Skin epidermis (tissue), 12 donors: ENCODE measurements around the gene RNF20.
"Not testable (repeated sequence)": the region's sequence is repeated elsewhere in the genome, so short reads cannot be mapped to it uniquely, and the experiment has no call there.

ENCODE experiments used
- H3K27ac ChIP-seq, 21 experiments: fragments of 200-600 bp; sonication (generic) in 11 of 21; one replicate each; pipeline ENCODE4 v1.5.0; 2020; ENCODE audit warnings: mild to moderate bottlenecking in 3 of 21, inconsistent platforms in 2 of 21, moderate library complexity in 2 of 21
- H3K4me3 ChIP-seq, 7 experiments: fragments of 200-600 bp; sonication (generic) in 2 of 7; one replicate each; pipeline ENCODE4 v1.5.0; 2020; ENCODE audit warnings: inconsistent platforms in 2 of 7, mild to moderate bottlenecking in 2 of 7, moderate library complexity in 1 of 7

The RNF20 gene

GRCh38 chr9:101533334-101534204 is at the start of gene RNF20:
Gene RNF20, plus strand, starts transcription at chr9:101533853. Its CDS starts 1,571 bp downstream, at chr9:101535424.
- H3K27ac ChIP-seq: peak within 1 kb of the TSS; percentile 20 to 99 (median 95)
- peak within 1 kb of the TSS; percentile 55 to 79 (median 62) for H3K4me3 ChIP-seq

DNA sequence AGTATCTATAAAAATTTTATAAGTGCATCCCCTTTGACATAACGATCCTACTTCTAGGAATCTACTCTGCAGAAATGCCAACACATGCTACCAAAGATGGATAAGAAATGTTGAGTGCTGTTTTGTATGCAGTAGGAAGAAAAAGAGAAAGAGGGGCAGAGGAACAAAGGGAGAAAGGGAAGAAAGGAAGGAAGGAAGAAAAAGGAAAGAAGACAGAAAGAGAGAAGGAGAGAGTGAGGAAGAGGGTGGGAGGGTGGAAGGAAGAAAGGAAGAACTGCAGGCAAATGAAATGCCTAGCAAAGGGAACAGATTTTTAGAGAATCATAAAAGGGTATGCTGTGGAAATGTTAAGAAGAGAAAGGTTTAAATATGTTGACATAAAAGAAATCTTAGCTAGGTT is 49.6 kb upstream of the RNF20 start:
- Histone ChIP-seq H3K27ac (no peak overlapping the region), H3K4me3 (no peak overlapping the region)

DNA sequence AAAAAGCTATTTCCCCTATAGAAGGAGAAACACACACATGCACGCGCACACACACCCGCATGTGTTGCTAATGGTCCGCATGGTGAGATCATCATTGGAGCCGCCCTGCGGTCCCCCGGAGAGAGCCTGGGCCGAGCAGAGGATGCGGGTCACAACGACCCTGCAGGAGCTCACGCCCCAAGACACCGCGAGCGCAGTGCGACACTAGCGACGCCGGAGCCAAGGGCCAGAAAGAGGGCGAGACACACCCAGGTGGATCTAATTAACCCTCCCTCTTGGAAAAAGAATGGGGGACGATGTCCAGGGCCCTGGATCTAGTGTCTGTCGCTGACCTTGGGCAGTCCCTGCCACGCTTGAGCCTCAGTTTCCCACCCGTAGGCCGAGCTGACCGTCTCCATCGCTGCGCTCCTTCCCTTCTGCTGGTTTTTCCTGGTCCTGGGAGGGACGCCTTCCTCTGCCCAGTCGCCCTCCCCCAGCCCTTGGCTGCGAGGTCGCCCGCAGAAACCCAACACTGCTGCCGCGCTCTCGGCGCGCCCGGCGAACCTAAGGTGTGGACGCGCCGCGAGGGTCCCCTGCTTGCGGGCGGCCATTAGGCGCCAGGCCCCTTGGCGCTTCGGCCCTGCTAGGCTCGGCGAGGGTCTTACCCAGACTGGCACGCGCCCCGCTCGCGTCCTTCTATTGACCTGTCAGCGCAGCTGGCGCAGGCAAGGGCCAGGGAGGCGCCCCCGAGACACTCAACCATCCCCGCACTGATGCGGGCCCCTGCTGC is 47.5 kb upstream of the RNF20 start:
- Histone ChIP-seq H3K4me3 (peak overlapping the region; percentile 42 to 81 (median 53)), H3K27ac (peak overlapping the region; percentile 5 to 94 (median 86))

DNA sequence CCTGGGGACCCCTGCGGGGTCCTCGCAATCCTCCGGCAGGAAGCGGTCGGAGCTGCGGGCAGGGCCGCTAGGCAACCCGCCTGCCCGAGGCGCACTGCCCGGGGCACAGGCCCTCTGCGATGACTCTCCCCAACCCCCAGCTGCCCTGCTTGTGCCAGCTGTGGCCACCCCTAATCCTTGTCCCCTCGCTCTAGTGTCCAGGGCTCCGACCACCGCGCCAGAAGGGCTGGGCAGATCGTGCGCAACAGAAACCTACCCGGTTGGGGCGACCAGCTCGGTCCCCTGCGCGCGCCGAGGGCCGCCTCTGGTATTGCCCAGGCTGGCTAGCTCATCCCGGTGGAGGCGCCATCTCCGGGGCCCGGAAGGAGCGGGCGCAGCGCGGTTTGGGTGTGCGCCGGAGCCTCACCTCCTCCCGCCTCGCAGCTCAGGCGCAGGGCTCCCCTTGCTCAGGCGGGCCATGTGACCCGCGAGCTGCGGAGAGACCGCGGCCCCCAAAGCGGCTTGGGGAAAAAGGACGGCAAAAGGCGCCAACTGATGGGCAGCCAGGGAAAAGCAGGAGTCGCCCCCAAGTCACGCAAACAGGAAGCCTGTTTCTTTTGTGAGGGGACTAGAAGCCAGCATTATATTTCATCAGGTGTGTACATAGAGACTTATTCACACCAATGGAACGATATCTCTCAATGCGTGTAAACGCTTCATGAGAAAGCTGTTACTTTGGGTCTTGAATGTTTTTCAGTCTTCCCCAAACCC is 46.8 kb upstream of the RNF20 start:
- H3K27ac ChIP-seq: peak overlapping the region; percentile 5 to 94 (median 86)
- peak overlapping the region; percentile 42 to 81 (median 53) for H3K4me3 ChIP-seq

- Histone ChIP-seq H3K27ac (peak overlapping the region in 17 of 21 experiments; percentile 65 to 94 (median 87)), H3K4me3 (peak overlapping the region in 4 of 7 experiments; percentile 42 to 67 (median 58))
Measured at GRCh38 chr9:101487443-101487840, 46.2 kb upstream of the RNF20 start.

DNA sequence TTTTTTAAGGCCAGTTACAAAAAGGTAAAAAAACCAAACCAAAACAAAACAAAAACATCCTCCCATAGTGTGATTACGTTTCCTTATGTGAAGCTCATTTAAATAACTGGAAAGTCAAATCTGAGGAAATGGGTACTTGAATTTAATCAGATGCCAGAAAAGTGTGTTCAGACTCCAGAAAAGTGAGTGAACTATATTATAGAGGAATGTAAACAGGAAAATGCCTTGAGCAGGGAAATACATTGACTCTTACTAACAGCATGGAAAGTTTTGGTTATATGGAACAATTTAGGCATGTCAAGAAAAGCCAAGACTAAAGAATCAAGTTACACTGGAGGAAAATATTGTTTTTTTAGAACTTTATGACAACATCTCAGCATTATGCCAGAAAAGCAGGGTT is 37.8 kb upstream of the RNF20 start:
- Histone ChIP-seq H3K27ac (no peak overlapping the region), H3K4me3 (no peak overlapping the region)

DNA sequence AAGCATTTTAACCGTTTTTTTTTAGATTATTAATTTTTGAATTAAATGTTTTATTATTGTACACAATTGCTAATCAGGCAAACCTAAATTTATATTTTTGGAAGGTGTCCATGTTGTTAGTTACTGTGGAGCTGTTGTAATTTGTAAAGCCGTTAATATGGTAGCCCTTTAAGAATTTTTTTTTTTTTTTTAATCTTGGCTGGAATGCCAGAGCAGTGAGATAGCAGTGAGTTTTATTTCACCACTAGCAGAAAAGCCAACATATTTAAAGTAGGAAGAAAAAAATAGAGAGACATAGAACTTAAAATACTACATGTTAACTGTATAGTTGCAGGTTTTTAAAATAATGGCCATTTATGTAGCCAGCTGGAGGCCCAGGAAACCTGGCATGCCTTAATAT is 35.3 kb upstream of the RNF20 start:
- H3K4me3 ChIP-seq: no peak overlapping the region
- H3K27ac ChIP-seq: no peak overlapping the region

DNA sequence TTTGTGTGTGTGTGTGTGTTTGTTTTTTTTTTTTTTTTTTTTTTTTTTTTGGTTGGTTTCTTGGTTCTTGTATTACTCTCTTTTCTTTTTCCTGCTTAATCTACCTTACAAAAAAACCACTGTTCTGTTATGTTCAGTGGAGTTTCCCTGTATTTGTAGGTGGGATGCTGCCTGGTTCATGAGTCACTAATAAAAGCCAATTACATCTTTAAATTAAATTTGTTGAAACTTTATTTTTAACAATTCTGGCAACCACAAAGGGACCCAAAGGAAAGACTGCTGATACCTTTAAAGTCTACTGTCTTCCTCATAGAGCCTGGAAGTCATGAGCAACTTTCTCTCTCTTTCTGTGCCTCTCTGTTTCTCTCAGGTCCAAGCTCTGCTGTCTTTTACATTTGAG is 29.5 kb upstream of the RNF20 start:
- no peak overlapping the region for H3K4me3 ChIP-seq

GRCh38 chr9:101508211-101508610 is 25.4 kb upstream of the RNF20 start:
- H3K4me3 ChIP-seq: no peak overlapping the region
- no peak overlapping the region for H3K27ac ChIP-seq

More for the DNA sequence above, 29.5 kb upstream of the RNF20 start:
- no peak overlapping the region for H3K27ac ChIP-seq

- Histone ChIP-seq H3K4me3 (no peak overlapping the region), H3K27ac (no peak overlapping the region)
Measured at GRCh38 chr9:101509572-101509971, 24.1 kb upstream of the RNF20 start.

DNA sequence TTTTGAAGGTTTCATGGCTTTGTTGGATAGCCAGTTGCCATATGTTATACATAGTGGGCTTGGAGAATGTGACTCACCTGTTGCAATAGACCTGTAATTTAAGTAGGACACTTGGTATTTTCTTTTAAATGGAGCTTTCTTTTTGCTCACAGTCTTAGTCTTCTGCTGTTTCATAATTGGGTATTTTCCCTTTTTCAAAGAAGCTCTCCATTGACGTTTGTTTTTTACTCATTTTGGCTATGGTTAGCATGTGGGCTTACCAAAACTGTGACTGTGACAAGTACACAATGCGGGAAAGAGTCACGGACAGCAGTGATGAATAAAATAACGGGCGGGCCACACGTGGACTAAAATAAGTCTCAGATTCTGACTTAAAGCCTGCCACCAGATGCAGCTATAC is 23.2 kb upstream of the RNF20 start:
- Histone ChIP-seq H3K27ac (no peak overlapping the region), H3K4me3 (no peak overlapping the region)

- no peak overlapping the region for H3K27ac ChIP-seq
- no peak overlapping the region for H3K4me3 ChIP-seq
Measured at GRCh38 chr9:101511009-101511408, 22.6 kb upstream of the RNF20 start.

DNA sequence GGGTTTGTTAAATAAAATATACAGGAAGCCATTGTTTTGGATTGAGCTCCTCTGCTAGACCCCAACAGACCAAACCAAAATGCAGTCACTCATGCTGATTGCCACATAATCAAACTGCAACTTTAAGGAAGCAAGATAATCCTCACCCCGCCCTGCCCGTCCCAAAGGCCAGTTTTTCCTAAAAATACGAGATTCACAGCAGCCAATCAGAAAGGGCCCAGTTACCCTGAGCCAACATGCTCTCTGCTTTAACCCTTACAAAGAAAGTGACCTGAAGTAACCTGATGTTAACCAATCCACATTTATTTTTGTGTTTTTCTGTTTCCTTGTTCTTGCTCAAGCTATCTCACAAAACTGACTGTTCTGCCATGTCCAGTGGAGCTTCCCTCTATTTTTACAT is 21.5 kb upstream of the RNF20 start:
- no peak overlapping the region for H3K27ac ChIP-seq
- no peak overlapping the region for H3K4me3 ChIP-seq

DNA sequence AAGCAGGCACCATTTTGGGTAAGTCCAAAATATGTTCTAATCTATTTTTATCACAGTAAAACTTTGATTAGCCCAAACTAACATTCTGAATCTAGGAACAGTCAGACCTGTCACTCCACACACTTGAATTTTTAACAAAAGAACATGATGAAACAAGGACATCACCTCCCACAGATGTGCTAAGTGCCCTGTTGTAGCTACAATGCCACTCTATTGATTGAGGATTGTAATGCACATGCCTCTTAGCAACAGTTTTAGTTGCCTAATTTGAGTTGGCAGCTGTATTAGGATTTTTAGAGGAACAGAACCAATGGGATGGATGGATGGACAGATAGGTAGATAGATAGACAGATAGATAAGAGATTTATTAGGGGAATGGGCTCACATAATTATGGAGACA is 20.3 kb upstream of the RNF20 start:
- Histone ChIP-seq H3K4me3 (no peak overlapping the region), H3K27ac (no peak overlapping the region)

GRCh38 chr9:101514071-101514470 is 19.6 kb upstream of the RNF20 start:
- H3K27ac ChIP-seq: no peak overlapping the region
- no peak overlapping the region for H3K4me3 ChIP-seq

- Histone ChIP-seq H3K4me3 (no peak overlapping the region), H3K27ac (no peak overlapping the region)
Measured at GRCh38 chr9:101516655-101517054, 17.0 kb upstream of the RNF20 start.

DNA sequence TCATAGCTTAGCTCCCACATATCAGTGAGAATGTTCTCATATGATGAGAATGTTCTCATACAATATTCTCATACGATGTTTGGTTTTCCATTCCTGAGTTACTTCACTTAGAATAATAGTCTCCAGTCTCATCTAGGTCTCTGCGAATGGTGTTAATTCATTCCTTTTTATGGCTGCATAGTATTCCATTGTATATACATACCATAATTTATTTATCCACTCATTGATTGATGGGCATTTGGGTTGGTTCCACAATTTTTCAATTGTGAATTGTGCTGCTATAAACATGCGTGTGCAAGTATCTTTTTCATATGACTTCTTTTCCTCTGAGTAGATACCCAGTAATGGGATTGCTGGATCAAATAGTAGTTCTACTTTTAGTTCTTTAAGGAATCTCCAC is 15.2 kb upstream of the RNF20 start:
- H3K27ac ChIP-seq, H3K4me3 ChIP-seq: not testable (repeated sequence)

GRCh38 chr9:101524371-101524770 is 9.3 kb upstream of the RNF20 start:
- H3K4me3 ChIP-seq: no peak overlapping the region

GRCh38 chr9:101527066-101527465 is 6.6 kb upstream of the RNF20 start:
- no peak overlapping the region for H3K4me3 ChIP-seq

More at GRCh38 chr9:101524371-101524770, 9.3 kb upstream of the RNF20 start:
- no peak overlapping the region for H3K27ac ChIP-seq

GRCh38 chr9:101528015-101528414 is 5.6 kb upstream of the RNF20 start:
- Histone ChIP-seq H3K4me3 (no peak overlapping the region), H3K27ac (no peak overlapping the region)

More at GRCh38 chr9:101527066-101527465, 6.6 kb upstream of the RNF20 start:
- no peak overlapping the region for H3K27ac ChIP-seq
